ENCODE measurements around the gene FOXS1.

DNA sequence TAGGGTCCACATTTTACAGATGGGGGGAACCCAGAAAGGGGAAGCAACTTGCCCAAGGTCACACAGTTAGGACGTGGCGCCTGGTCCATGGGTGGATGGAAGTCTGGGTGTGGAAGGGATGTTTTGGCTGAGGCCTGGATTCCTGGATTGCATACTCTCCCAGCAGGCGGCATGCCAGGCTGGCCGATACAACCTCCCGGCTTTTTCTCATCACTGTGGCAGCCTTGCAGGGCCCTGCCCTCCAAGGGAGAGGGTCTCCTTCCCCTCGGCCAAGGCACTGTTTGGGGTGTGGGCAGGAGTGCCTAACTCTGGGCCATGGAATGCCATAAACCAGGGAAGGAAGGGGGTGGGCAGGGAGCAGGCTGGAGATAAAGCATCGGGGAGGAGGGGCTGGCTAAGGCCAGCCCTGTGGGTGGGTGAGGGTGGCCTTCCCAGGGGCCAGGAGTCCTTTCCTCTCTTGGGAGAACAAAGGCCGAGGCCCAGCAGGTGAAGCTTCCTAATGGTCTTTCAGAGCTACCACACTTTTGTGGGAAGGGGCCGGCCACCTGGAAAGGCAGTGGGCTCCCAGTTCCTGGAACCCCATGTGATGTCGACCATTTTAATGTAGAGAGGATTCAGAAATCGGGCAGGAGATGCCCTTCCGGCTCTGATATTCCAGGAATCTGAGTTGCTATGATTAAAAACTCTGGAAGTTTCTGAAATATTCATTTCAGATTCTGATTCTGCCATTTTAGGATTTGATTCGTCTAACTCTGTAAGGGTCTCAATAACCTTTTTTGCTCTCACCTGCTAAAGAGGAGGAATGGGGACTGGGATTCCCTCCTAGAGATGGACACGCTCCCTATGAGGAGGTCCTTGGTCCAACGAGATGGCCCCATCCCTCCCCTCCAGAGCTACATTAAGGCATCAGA lies 4.2 kb downstream of the FOXS1 start:
- TF ChIP-seq SUPT20H (IDR thresholded peaks at IDR 0.05; ENCODE audit: borderline replicate concordance, control insufficient read depth, low read depth, low read length) = no peak
- TF ChIP-seq, protein P1, sequence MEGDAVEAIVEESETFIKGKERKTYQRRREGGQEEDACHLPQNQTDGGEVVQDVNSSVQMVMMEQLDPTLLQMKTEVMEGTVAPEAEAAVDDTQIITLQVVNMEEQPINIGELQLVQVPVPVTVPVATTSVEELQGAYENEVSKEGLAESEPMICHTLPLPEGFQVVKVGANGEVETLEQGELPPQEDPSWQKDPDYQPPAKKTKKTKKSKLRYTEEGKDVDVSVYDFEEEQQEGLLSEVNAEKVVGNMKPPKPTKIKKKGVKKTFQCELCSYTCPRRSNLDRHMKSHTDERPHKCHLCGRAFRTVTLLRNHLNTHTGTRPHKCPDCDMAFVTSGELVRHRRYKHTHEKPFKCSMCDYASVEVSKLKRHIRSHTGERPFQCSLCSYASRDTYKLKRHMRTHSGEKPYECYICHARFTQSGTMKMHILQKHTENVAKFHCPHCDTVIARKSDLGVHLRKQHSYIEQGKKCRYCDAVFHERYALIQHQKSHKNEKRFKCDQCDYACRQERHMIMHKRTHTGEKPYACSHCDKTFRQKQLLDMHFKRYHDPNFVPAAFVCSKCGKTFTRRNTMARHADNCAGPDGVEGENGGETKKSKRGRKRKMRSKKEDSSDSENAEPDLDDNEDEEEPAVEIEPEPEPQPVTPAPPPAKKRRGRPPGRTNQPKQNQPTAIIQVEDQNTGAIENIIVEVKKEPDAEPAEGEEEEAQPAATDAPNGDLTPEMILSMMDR (IDR thresholded peaks at IDR 0.05 in 2 of 3, conservative IDR thresholded peaks at IDR 0.05 in 1 of 3; ENCODE audit: control insufficient read depth in 2 of 3, extremely low read depth in 1 of 3, insufficient read depth in 1 of 3, low read depth in 3 of 3, low read length in 3 of 3) = no peak
- TF ChIP-seq FOS (IDR thresholded peaks at IDR 0.05; ENCODE audit: borderline replicate concordance, extremely low read depth, insufficient read length) = no peak
- TF ChIP-seq CEBPB (IDR thresholded peaks at IDR 0.05; ENCODE audit: borderline replicate concordance in 1 of 2, low read depth in 2 of 2, low read length in 2 of 2) = no peak

Data from GM12878 (cell line).